Kidney epithelial cell (primary cell): ENCODE data around the gene ZFAND3. TPM values are rescaled to one million over a fixed set of nuclear protein-coding genes. Genes with fewer than 3 reads are reported as not detected.

Source experiments
- DNase-seq: peaks from one replicate; pipeline ENCODE4 v3.0.0-alpha.2; 2010; ENCODE audit warnings: low read depth
- H3K27me3 ChIP-seq: 2 replicates; pipeline ENCODE4 v1.6.0; 2011; ENCODE audit warnings: low read length; ENCODE audit not compliant: control insufficient read depth, insufficient read depth
- H3K36me3 ChIP-seq: 2 replicates; pipeline ENCODE4 v1.5.1; 2011; ENCODE audit warnings: low read length; ENCODE audit not compliant: control insufficient read depth, insufficient read depth
- H3K4me3 ChIP-seq: 2 replicates; pipeline ENCODE4 v1.5.1; 2011; ENCODE audit warnings: low read depth, mild to moderate bottlenecking, control low read depth, low read length
- CTCF ChIP-seq: IDR thresholded peaks from 2 replicates; pipeline ENCODE4 v1.5.1; 2011; ENCODE audit warnings: mild to moderate bottlenecking, moderate library complexity, low read length, control low read depth, inconsistent platforms; ENCODE audit not compliant: insufficient read depth, poor library complexity, severe bottlenecking
- total RNA-seq: library from RNA; depleted of rRNA; stranded (reverse); fragments of >200 nt; gene quantifications from 2 replicates; pipeline ENCODE4 v1.2.3, GENCODE V29; 2015

The ZFAND3 gene
- total RNA-seq, 1 donor from 2014 or later, result 49.4 TPM

GRCh38 chr6:37993596-37993995, 174.1 kb downstream of the ZFAND3 start:
- DNase-seq, result no peak
- no peaks in the 10 kb centered on the region for H3K27me3 ChIP-seq
- H3K4me3 ChIP-seq, result no peak overlapping the region
- H3K36me3 ChIP-seq, result no peaks in the 10 kb centered on the region
- TF ChIP-seq CTCF, result no peak

DNA sequence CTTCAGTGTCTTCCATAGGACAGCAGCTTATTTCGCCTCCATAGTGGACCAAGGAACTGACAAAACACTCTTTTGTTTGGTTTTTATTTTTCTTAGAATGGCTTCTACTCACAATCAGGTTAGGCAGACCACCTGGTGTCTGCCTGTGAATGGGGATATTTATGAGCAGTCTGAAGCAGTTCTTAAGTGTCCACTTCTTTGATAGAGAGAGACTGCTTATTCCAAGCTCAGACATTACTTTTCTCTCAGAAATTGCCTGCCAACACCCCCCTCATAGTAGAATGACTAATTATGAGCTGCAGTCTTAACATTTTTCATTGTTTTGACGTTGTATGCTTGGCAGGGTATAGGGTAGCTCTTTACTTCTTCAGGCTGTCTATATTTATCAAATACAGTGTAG, 174.7 kb downstream of the ZFAND3 start:
- H3K27me3 ChIP-seq, result no peaks in the 10 kb centered on the region
- no peak overlapping the region for H3K4me3 ChIP-seq
- no peak for TF ChIP-seq CTCF
- no peaks in the 10 kb centered on the region for H3K36me3 ChIP-seq
- DNase-seq, result no peak

GRCh38 chr6:37998366-37998765, 178.8 kb downstream of the ZFAND3 start:
- DNase-seq, result no peak
- TF ChIP-seq CTCF, result no peak
- Histone ChIP-seq H3K4me3 (no peak overlapping the region), H3K27me3 (no peaks in the 10 kb centered on the region), H3K36me3 (no peaks in the 10 kb centered on the region)

GRCh38 chr6:38001386-38001785, 181.9 kb downstream of the ZFAND3 start:
- Histone ChIP-seq H3K4me3 (no peak overlapping the region), H3K27me3 (no peaks in the 10 kb centered on the region), H3K36me3 (no peaks in the 10 kb centered on the region)
- DNase-seq, result no peak
- no peak for TF ChIP-seq CTCF

- H3K4me3 ChIP-seq, result no peak overlapping the region
- no peak for DNase-seq
- no peak for TF ChIP-seq CTCF
- H3K36me3 ChIP-seq, result no peaks in the 10 kb centered on the region
- H3K27me3 ChIP-seq, result no peaks in the 10 kb centered on the region
Observed at GRCh38 chr6:38004908-38005307, 185.4 kb downstream of the ZFAND3 start.

GRCh38 chr6:38011937-38012336, 192.4 kb downstream of the ZFAND3 start:
- H3K27me3 ChIP-seq, result no peaks in the 10 kb centered on the region
- no peak for DNase-seq
- no peak overlapping the region for H3K4me3 ChIP-seq
- H3K36me3 ChIP-seq, result no peaks in the 10 kb centered on the region
- TF ChIP-seq CTCF, result no peak
